CD4-positive, alpha-beta T cell treated with Interleukin-1 beta for 1 hour (primary cell): ENCODE data around the gene BET1L.
A peak's percentile ranks its signal among the peaks of the same experiment; 100 is the strongest.
"Not testable (repeated sequence)": the region's sequence is repeated elsewhere in the genome, so short reads cannot be mapped to it uniquely, and the experiment has no call there.

Source experiments
- DNase-seq, 2 donors: peaks; one replicate each; pipeline ENCODE4 v3.0.0-alpha.2; 2020 to 2022

Gene BET1L, protein sequence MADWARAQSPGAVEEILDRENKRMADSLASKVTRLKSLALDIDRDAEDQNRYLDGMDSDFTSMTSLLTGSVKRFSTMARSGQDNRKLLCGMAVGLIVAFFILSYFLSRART

DNA sequence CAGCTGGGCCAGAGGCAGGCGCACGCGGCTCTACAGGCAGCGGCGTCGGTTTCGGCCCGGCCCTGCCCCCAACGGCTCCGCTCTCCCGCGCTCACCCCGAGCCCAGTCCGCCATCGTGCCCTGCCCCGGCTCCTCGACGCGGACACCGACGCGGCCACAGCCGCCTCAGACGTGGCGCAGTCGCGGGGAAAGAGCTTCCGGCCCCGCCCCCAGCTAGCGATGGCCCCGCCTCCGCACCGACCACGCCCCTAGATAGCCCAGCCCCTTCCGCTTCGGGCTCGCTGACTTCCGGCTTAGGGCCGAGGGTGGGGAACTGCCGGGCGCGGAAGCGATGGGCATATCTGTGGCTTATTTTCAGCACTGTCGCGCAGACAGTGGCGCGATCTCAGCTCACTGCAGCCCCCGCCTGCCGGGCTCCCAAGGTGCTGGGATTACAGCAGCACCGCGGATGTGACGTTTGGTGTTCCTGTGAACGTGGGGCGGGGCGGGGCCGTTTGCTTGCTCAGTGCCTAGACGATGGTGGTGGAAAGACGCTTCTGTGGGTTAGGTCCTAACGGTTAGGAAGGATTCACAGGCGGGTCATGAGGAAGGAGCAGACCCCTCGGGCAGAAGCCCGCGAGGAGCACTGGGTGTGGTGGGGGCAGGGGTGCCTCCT is at the start of gene BET1L, which contains the start of gene RIC8A:
Gene BET1L (minus strand): TSS at position 192 of the 655 bp plus-strand sequence. CDS start 78 bp downstream, at position 114.
Gene RIC8A (plus strand): TSS at position 501 of the 655 bp plus-strand sequence. CDS start 1,147 bp downstream, outside the sequence.
- peak; percentile 98 to 99 for DNase-seq

DNA sequence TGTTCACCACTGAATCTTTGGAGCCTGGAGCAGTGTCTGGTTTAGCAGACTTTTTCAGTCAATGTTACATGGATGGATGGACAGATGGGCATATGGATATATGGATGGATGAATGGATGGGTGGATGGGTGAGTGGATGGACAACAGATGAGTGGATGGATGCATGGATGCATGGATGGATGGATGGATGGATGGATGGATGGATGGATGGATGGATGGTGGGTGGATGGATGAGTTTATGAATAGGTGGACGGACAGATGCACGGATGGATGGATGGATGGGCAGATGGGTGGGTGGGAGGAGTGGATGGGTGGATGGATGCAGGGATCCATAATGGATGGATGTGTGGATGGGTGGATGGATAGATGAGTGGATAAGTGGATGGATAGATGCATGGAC is 48.6 kb upstream of the BET1L start:
- DNase-seq: no peak

DNA sequence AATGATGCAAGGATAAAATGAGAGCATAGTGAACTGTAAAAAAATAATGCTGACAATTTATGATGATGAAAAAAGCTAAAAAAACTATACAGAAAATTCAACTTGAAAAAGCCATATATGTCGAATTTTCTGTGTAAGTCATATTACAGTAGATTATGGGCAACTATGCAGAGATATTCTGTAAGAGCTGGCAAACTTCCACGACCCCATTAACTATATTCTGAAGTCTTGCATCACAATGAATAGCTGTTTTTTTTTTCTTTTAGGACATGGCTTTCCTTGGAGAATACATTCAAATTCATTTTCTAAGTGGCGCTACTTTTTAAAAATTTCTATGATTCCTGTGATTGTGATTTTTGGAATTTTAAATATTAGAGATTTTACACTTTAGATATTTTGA is 48.0 kb upstream of the BET1L start:
- no peak for DNase-seq

DNA sequence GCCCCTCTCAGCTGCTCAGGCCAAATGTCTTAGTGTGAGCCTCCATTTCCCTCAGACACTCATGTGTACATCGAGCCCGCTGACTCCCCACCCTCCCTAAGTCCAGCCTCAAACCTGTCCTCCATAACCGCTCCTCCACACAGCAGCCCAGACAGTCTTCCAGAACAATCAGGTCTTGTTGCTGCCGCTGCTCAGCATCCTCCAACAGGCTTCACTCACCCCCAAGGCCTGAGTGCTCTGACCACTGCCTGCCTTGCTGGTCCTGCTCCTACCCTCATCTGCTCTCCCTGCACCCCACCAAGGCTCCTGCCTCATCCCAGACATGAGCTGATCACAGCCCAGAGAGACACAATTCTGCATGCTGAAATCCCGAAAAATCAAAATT is 46.7 kb upstream of the BET1L start:
- no peak for DNase-seq

DNA sequence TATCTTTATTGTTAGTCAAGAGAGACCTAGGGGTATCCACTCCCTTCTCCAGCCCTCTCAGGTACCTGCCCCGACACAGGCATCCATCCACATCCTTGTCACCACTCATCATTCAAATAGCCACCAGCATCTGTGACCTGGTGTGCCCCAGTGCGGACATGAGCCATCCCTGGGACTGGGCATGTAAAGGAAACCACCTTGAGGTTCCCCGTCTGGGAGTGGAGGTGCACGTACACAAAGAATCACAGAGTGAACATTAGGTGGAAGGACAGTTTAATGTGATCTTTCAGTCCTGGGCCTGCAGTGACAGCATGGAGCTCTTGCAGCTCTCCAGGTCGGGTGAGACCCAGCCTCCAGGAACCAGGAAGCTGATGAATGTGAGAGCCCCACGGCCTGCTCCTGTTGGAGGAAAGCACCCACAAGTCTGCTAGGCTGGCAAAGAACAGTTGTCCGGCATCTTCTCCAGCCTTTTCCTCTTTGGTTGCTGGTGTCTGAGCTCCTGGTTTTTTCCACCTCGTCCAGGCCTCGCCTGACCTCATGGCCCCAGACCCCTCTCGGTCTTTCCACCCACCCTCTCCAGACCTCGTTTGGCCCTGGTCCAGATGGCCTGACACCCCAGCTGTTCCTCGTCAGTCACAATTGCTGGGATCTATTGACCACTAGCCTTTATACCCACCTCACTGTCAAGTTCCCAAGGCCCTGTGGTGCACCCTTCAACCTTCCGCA is 46.1 kb upstream of the BET1L start:
- DNase-seq: no peak

DNA sequence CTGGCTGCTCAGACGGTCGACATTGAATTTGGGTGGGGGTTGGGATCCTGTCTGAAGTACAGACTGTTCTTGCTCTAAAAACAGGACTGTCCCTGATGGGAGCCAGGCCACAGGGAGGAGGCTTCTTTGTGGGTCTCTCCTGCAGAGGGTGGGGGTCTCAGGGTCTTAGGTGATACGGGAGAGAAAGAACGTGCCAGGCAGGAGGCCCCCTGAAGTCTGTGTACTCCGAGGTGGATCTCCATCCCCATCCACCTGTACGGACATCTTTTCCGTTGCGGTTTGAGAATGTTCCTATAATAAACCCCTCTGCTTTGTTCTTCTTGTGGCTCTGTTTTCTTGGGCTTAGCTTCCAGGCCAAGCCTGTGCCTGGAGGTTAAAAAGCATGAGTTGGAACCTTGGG is 45.5 kb upstream of the BET1L start:
- DNase-seq: no peak

DNA sequence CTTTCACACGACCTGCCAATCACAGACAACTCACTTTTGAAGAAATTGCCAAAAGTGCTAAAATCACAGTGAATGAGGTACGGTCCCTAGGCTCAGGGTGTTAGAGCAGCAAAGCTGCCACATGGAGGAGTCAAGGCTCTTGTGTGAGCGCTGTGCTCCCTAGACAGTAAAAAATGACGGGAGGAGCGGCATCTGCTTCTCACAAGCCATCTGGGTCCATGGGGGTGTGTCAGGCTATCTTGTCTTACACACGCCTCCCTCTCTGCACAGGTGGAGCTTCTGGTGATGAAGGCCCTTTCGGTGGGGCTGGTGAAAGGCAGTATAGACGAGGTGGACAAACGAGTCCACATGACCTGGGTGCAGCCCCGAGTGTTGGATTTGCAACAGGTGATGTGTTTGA is 44.4 kb upstream of the BET1L start:
- DNase-seq: no peak

DNA sequence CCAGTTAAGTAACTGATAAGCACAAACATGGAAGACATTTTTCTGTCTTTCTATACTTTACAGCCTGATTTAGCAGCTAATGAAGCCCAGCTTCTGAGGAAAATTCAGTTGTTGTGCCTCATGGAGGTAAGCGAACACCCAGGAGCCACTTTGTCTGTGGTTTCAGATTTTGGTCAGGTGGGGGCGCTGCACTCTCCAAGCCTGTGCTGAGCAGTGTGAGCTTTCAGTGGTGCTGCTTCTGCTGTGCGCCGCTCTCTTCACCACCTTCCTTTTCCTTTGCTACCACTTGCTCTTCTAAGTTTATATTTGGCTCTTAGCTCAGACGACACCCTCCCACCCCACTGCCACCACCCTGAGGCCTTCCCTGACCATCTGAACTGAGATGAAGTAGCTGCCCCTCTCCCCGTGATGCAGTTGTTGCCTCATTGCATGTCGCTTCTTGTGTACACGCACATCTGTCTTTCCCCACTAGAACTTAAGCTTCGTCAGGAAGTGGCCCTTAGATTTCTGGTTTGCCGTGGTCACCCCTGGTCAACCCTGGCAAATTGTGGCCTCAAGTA is 43.6 kb upstream of the BET1L start:
- peak; percentile 80 to 85 for DNase-seq

DNA sequence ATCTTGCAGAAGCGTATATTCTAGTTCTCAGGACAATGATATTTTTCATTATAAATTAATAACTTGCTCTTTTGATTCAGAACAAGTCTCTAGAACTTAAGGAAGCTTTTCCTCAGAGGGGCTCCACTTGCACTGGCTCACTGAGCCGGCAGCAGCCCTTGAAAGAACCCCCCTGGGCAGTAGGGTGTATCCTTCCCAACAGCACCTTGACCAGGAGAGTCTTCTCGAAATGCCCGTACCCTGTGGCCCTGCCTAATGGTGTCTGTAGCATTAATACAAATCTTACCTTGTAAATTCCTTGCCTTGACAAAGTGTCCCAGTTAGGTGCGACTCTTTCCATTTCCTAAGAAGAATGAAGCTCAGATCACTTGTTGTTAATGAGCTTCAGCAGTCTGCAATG is 43.1 kb upstream of the BET1L start:
- DNase-seq: no peak

DNA sequence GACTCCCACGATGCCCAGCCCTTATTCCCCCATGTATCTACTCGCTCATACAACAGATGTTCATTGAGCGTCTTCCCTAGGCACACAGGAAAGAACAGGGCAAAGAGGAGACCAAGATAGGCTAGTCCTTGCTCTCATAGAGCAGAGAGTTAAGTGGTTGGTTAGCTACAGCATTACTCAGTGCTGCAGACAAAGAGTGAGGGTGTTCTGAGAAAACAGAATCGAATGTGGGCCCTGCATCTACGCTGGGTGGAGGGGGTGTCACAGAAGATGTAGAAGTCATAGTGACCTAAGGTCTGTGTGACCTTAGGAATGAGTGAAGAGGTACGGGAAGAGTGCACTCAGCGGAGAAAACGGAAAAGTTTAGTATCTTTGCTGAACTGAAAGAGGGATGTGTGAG is 41.9 kb upstream of the BET1L start:
- DNase-seq: no peak

DNA sequence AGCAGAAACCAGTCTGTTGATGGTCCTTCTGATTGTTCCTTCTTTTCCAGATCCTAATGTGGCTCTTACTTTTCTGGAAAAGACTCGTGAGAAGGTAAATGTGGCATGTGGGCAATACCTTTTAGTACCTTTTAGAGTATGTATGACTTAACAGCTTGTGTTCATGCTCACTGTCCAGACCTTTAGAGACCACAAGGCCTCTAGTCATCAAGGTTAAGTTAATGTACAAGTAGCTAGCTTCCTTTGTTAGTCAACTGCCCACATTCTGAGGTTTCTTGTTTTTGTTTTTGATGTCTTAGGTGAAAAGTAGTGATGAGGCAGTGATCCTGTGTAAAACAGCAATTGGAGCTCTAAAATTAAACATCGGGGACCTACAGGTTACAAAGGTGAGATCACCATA is 37.2 kb upstream of the BET1L start:
- no peak for DNase-seq

DNA sequence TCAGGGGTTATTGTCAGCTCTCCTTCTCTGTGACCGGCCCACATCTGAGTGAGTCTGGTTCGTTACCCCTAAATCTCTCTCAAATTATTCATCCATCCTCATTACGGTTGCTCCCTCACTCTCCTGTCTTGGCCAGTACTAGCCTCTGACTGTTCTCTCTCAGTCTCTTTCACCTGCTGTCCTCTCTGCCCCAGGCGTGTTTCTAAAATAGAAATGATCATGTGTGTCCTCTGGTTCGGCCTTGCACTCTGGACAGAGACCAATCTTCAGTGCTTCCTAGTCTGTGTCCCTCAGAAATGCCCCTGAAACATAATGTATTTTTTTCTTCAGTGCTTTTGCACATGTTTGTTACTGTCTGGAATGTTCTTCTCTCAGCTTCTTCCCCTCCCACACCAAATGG is 34.4 kb upstream of the BET1L start:
- DNase-seq: no peak

DNA sequence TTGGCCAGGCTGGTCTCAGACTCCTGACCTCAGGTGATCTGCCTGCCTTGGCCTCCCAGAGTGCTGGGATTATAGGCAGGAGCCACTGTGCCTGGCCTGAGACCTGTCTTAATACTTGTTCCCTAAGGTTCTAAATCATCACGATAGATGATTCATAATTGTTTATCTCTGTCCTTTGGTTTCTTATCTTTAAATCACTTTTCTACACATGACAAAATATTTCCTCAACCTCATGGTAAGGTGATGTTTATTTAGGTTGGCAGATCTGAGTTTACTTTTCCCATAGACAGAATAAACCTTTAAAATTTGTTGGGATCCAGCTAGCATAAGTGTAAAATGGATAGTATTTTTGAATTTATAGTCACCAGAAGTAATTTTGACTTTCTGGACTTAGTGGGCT is 33.1 kb upstream of the BET1L start:
- no peak for DNase-seq

DNA sequence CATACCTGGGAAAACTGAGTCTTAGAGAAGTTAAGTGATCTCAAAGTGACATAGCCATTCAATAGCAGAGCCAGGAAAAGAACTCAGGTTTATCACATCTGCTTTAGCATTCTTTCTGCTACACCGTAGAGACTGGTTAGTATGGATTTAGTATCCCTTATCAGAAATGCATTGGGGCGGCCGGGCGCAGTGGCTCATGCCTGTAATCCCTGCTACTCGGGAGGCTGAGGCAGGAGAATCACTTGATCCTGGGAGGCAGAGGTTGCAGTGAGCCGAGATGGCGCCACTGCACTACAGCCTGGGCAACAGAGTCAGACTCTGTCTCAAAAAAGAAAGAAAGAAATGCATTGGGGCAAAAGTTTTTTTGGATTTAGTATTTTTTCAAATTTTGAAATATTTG is 31.1 kb upstream of the BET1L start:
- not testable (repeated sequence) for DNase-seq

DNA sequence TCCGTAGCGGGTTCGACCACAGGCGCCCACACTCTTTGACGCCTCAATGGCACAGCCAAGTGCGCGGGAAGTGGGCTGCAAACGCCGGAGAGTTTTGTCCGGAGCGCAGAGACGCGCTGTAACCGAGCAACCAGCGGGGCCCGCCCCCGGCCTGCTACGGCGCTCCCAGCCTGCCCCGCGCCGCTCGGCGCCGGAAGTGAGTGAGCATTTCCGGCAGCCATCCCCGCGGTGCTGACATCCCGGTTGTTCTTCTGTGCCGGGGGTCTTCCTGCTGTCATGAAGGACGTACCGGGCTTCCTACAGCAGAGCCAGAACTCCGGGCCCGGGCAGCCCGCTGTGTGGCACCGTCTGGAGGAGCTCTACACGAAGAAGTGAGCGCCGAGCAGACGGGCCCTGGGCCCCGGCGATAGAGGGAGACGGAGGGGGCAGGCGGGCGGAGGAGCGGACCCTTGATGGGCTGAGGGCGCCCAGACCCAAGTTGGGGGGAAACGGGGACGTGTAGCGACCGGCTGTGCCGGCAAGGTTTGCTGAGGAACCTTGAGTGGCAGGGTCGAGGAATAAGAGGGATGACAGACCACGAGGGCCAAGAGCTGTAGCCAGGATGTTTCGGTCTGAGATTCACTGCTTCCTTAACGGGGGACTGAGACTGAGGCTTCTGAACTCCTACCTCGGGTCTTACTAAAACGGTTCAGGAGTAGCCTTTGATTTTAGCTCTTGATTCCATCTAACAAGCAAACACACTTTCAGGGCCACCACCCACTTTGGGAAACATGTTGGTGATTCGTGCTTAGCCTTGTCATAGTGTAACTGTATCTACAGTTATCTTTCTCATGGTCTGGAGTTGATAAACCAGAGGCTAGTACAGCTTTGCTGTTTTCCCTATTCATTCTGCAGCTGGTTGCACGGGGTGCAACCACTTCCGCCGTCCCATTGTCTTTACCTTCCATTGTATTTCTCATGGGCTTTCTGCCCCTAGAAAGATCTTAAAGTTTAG is 29.9 kb upstream of the BET1L start, which contains the start of gene PSMD13:
Gene PSMD13 (plus strand): TSS at position 203 of the 994 bp plus-strand sequence. CDS start 74 bp downstream, at position 277.
- DNase-seq: peak; percentile 87 to 88

DNA sequence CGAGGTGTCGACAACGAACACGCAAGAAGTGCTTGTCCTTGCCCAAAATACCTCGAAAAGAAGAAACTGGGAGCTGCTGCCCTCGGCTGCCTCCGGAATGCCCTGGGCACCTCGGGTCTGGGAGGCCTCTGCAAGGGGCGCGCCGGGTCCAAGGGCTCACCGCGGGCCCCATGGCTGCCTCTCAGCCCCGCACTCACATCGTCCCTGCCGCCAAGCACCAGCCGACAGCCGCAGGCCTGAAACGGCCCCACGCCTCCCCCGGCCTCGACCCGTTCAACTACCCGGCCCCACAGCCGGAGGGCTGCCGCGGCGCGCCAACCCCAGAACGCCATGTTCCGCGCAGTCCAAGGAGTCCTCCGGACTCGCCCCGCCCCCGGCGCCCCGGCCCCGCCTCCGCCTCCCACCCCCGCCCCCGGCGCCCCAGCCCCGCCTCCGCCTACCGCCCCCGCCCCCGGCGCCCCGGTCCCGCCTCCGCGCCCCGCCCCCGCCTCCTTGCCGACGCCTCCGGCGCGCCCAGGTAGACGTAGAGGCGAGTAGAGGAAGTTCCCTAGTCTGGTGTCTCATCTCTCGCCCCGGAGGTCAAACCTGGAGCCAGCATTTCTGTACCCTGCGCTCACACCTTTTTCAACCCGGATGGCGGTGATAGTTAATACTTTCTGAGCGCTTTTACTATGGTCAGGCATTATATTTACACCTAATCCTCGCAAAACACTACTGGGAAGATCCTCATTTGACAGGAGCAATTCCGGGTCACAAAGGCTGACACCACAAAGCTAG is 29.0 kb upstream of the BET1L start, which contains the start of gene SIRT3:
Gene SIRT3 (minus strand): TSS at position 346 of the 777 bp plus-strand sequence. CDS start 14 bp downstream, at position 332.
- peak; percentile 90 for DNase-seq

DNA sequence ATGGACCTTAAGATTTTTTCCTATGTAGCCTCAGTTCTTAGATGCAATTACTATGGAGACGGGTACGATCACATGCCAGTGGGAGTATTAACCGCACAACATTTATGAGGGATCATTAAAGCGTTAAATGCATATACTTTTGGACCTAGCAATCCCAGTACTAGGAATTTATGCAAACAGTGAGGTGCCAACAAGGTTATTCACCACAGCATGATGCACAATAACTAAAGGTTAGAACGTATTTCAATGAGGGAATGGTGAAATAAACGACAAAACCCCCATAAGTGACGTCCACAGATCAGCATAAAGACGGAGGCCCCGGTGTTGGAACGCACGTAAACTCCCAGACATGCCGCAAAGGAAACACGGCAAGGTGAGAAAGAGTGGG is 28.4 kb upstream of the BET1L start:
- DNase-seq: peak in 1 of 2 donors; percentile 63

DNA sequence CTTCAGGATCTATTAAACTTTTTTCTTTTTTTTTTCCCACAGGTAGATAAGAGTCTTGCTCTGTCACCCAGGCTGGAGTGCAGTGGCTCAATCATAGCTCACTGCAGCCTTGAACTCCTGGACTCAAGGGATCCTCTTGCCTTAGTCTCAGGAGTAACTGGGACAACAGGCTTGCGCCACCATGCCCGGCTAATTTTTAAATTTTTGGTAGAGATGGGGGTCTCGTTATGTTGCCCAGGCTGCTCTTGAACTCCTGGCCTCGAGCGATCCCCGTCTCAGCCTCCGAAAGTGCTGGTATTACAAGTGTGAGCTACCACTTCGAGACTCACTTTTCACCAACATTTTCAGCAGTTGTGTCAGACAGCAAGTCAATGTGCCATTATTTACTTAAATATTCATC is 28.0 kb upstream of the BET1L start:
- DNase-seq: no peak

DNA sequence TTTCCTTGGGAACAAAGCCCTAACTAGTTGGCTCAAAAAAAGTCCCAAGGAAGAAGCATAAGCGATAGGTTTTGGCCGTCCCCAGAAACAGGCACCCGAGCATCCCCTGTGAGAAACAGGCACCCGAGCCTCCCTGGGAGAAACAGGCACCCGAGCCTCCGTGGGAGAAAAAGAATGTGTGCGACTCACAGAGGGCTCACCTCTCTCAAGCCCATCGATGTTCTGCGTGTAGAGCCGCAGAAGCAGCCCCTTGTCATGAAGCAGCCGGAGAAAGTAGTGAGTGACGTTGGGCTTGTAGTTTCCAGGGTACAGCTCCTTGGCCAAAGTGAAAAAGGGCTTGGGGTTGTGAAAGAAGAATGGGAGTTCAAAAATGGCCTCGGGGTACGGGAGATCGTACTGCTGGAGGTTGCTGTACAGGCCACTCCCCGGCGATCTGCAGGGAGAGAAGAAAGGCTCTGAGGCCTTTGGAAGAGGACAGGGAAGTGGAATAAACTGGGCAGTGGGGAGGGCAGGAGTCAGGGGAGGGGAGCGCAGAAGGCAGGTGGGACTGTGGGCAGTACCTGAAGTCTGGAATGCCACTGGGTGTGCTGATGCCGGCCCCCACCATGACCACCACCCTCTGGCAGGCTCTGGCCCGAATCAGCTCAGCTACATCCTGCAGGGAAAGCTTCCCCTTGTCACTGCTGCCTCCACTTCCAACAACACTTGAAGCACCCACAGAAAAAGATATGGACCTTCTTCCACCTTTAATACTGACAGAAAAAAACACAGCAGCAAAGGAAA is 25.8 kb upstream of the BET1L start:
- DNase-seq: no peak

DNA sequence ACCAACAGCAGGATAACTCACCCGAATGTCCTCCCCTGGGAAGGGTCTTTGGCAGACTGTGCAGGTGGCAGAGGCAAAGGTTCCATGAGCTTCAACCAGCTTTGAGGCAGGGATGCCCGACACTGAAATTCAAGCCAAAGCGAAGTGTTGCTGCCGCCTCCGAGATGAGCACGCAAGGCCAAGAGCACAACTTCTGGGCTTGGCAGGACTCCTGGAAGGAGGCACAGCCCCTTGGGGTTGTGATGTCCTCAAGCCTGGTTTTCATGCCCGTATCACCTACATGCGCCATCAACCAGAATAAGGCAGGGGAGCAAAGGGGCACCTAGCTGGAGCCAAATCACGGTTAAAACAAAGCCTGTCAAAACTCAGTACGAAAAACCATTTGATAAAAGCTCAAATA is 23.2 kb upstream of the BET1L start:
- DNase-seq: no peak
